ENCODE data around the gene COBL. TPM values are rescaled to one million over a fixed set of nuclear protein-coding genes. Genes with fewer than 3 reads are reported as not detected.

Gene COBL
- total RNA-seq, 1 experiment from 2014 or later = 52.3 TPM

DNA sequence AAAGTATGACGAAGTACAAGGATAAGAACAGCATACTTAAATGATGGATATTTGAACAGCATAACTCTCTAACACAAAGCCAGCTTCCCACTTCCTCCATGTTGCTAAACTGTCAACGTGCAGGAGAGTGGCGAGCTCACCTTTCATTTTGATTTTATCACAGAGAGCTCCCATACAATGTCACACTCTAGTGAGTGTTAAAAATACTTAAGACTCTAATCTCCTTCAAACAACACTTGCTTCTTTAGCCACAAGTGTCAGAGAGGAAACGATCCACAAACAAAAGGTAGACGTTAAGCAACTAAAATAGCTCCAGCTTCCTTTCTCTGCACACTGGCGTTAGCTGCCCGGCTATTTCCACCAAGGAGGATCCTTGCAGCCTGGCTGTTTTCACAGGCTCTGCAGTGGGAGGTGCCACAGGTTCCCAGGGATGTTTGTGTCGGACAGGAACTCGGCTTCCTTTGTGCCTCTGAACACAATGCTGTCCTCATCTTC is 194.6 kb downstream of the COBL start:
- no peaks in the 10 kb centered on the region for H4K20me1 ChIP-seq (ENCODE audit: control insufficient read depth, insufficient read depth, insufficient read length)
- H3K9me3 Mint-ChIP-seq = no peaks in the 10 kb centered on the region
- no peak overlapping the region for H3K27ac ChIP-seq (ENCODE audit: insufficient read length, low read depth, low read length)
- no peak overlapping the region for H3K4me3 Mint-ChIP-seq
- peak overlapping the region; percentile 67; the same call in 1 of the 2 replicates for H3K14ac ChIP-seq (ENCODE audit: insufficient read depth, low read length)
- no peak overlapping the region for H2BK120ac ChIP-seq (ENCODE audit: low read depth, low read length, poor library complexity, severe bottlenecking)
- H4K91ac ChIP-seq (ENCODE audit: insufficient read length, low read depth, low read length) = no peak overlapping the region
- no peak for DNase-seq
- H4K5ac ChIP-seq (ENCODE audit: insufficient read length, low read depth, low read length) = no peak overlapping the region
- no peak overlapping the region for H2AK5ac ChIP-seq (ENCODE audit: insufficient read length, low read length)
- H3K4me1 Mint-ChIP-seq = peaks cover 5 to 7% of the 10 kb centered on the region in 2 experiments; a peak in 2 of 4 replicates
- H3K9ac ChIP-seq (ENCODE audit: extremely low read depth, insufficient read length, low read length) = no peak overlapping the region
- no peak overlapping the region for H4K8ac ChIP-seq (replicated peaks; ENCODE audit: insufficient read length, low read depth, low read length)
- no peak overlapping the region for H2BK15ac ChIP-seq (ENCODE audit: low read depth, low read length)
- no peaks in the 10 kb centered on the region for H3K27me3 ChIP-seq (ENCODE audit: insufficient read depth, low read length)
- H2BK5ac ChIP-seq (ENCODE audit: insufficient read length, low read length) = no peak overlapping the region
- no peak overlapping the region for H3K4me2 ChIP-seq (ENCODE audit: insufficient read depth, insufficient read length, low read length)
- no peak overlapping the region for H3K4ac ChIP-seq (ENCODE audit: low read depth, low read length)
- no peaks in the 10 kb centered on the region for H3K27me3 Mint-ChIP-seq (ENCODE audit: low read depth)
- H2AFZ ChIP-seq (ENCODE audit: low read length) = no peak overlapping the region
- TF ChIP-seq, protein P1, sequence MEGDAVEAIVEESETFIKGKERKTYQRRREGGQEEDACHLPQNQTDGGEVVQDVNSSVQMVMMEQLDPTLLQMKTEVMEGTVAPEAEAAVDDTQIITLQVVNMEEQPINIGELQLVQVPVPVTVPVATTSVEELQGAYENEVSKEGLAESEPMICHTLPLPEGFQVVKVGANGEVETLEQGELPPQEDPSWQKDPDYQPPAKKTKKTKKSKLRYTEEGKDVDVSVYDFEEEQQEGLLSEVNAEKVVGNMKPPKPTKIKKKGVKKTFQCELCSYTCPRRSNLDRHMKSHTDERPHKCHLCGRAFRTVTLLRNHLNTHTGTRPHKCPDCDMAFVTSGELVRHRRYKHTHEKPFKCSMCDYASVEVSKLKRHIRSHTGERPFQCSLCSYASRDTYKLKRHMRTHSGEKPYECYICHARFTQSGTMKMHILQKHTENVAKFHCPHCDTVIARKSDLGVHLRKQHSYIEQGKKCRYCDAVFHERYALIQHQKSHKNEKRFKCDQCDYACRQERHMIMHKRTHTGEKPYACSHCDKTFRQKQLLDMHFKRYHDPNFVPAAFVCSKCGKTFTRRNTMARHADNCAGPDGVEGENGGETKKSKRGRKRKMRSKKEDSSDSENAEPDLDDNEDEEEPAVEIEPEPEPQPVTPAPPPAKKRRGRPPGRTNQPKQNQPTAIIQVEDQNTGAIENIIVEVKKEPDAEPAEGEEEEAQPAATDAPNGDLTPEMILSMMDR (conservative IDR thresholded peaks at IDR 0.05) = no peak
- no peaks in the 10 kb centered on the region for H3K79me1 ChIP-seq (ENCODE audit: insufficient read depth, low read depth, low read length, poor library complexity, severe bottlenecking)
- no peak overlapping the region for H3K18ac ChIP-seq (ENCODE audit: insufficient read length, low read depth, low read length)
- H3K23me2 ChIP-seq (ENCODE audit: insufficient read length, low read depth, low read length, poor library complexity, severe bottlenecking) = no peaks in the 10 kb centered on the region
- no peak overlapping the region for H3K23ac ChIP-seq (ENCODE audit: insufficient read length, low read depth, low read length)
- no peaks in the 10 kb centered on the region; the same call in 1 of the 2 replicates for H3K4me1 ChIP-seq (ENCODE audit: insufficient read depth, low read length)
- no peak overlapping the region for H2BK12ac ChIP-seq (ENCODE audit: insufficient read length, low read depth, low read length)
- no CpG with 5 or more reads among the region's 9 CpGs for WGBS (ENCODE audit: extremely low coverage, insufficient read length, low lambda C conversion rate)
- H3K56ac ChIP-seq (ENCODE audit: insufficient read length, low read depth, low read length) = no peak overlapping the region
- H3K27ac Mint-ChIP-seq = peak overlapping the region in 1 of 3 experiments; percentile 19; a peak in 1 of 7 replicates
- H3K36me3 Mint-ChIP-seq (ENCODE audit: insufficient read depth in 1 of 3, low read depth in 3 of 3) = peaks cover 0 to 16% (median 10%) of the 10 kb centered on the region in 3 experiments; a peak in 2 of 7 replicates
- no peaks in the 10 kb centered on the region for H3K9me3 ChIP-seq (ENCODE audit: control insufficient read depth, low read depth, low read length)
- H2BK20ac ChIP-seq (ENCODE audit: low read depth, low read length, poor library complexity, severe bottlenecking) = no peak overlapping the region
- H3T11ph ChIP-seq (ENCODE audit: low read length) = no peak overlapping the region
- no peaks in the 10 kb centered on the region for H3K79me2 ChIP-seq (ENCODE audit: insufficient read depth, low read length)

All from H9 (cell line).